H9 (cell line): ENCODE measurements around the gene SUMO4. TPM values are rescaled to one million over a fixed set of nuclear protein-coding genes. Genes with fewer than 3 reads are reported as not detected.

Experiments used
- DNase-seq: peaks from one replicate; pipeline ENCODE4 v3.0.0-alpha.2; 2017
- H2AFZ ChIP-seq: one replicate; pipeline ENCODE4 v1.6.1; 2013; ENCODE audit warnings: mild to moderate bottlenecking, low read length, control low read depth, moderate library complexity
- H2AK5ac ChIP-seq: 2 replicates; pipeline ENCODE4 v1.6.1; 2013; ENCODE audit warnings: low read length, control low read depth, mixed read lengths; ENCODE audit not compliant: insufficient read length
- H2BK120ac ChIP-seq: one replicate; pipeline ENCODE4 v1.6.1; 2013; ENCODE audit warnings: low read depth, mild to moderate bottlenecking, low read length, control low read depth, inconsistent platforms; ENCODE audit not compliant: poor library complexity, severe bottlenecking
- H2BK12ac ChIP-seq: 2 replicates; pipeline ENCODE4 v1.6.1; 2013; ENCODE audit warnings: low read length, control low read depth, mixed read lengths, low read depth; ENCODE audit not compliant: insufficient read length
- H2BK15ac ChIP-seq: 2 replicates; pipeline ENCODE4 v1.6.1; 2013; ENCODE audit warnings: low read depth, low read length, control low read depth
- H2BK20ac ChIP-seq: one replicate; pipeline ENCODE4 v1.6.1; 2013; ENCODE audit warnings: low read depth, mild to moderate bottlenecking, low read length, control low read depth, inconsistent platforms; ENCODE audit not compliant: poor library complexity, severe bottlenecking
- H2BK5ac ChIP-seq: 2 replicates; pipeline ENCODE4 v1.6.1; 2013; ENCODE audit warnings: low read length, control low read depth, mixed read lengths; ENCODE audit not compliant: insufficient read length
- H3K14ac ChIP-seq: 2 replicates; pipeline ENCODE4 v1.6.1; 2013; ENCODE audit warnings: low read length, control low read depth; ENCODE audit not compliant: insufficient read depth
- H3K18ac ChIP-seq: 2 replicates; pipeline ENCODE4 v1.6.1; 2013; ENCODE audit warnings: low read depth, mild to moderate bottlenecking, mixed read lengths, low read length, control low read depth; ENCODE audit not compliant: insufficient read length
- H3K23ac ChIP-seq: 2 replicates; pipeline ENCODE4 v1.6.1; 2013; ENCODE audit warnings: low read length, control low read depth, mixed read lengths, low read depth; ENCODE audit not compliant: insufficient read length
- H3K23me2 ChIP-seq: 2 replicates; pipeline ENCODE4 v1.6.1; 2013; ENCODE audit warnings: low read depth, mild to moderate bottlenecking, mixed read lengths, low read length, control low read depth; ENCODE audit not compliant: insufficient read length, poor library complexity, severe bottlenecking
- H3K27ac ChIP-seq: 2 replicates; pipeline ENCODE4 v1.5.1; 2013; ENCODE audit warnings: low read length, control low read depth, mixed read lengths, low read depth; ENCODE audit not compliant: insufficient read length
- H3K27me3 ChIP-seq: 2 replicates; pipeline ENCODE4 v1.6.1; 2013; ENCODE audit warnings: low read length, control low read depth, inconsistent platforms; ENCODE audit not compliant: insufficient read depth
- H3K4ac ChIP-seq: 2 replicates; pipeline ENCODE4 v1.6.1; 2013; ENCODE audit warnings: low read depth, mild to moderate bottlenecking, control low read depth, inconsistent platforms, low read length, moderate library complexity
- H3K4me1 ChIP-seq: 2 replicates; pipeline ENCODE4 v1.6.1; 2013; ENCODE audit warnings: low read length, control low read depth, inconsistent platforms; ENCODE audit not compliant: insufficient read depth
- H3K4me2 ChIP-seq: 2 replicates; pipeline ENCODE4 v1.6.1; 2013; ENCODE audit warnings: low read length, control low read depth, mixed read lengths; ENCODE audit not compliant: insufficient read length, insufficient read depth
- H3K56ac ChIP-seq: 2 replicates; pipeline ENCODE4 v1.6.1; 2013; ENCODE audit warnings: low read depth, mild to moderate bottlenecking, mixed read lengths, low read length, control low read depth; ENCODE audit not compliant: insufficient read length
- H3K79me1 ChIP-seq: 2 replicates; pipeline ENCODE4 v1.6.1; 2013; ENCODE audit warnings: low read depth, mild to moderate bottlenecking, moderate library complexity, low read length, control low read depth, inconsistent platforms; ENCODE audit not compliant: insufficient read depth, poor library complexity, severe bottlenecking
- H3K79me2 ChIP-seq: 2 replicates; pipeline ENCODE4 v1.6.1; 2013; ENCODE audit warnings: low read length, control low read depth, inconsistent platforms; ENCODE audit not compliant: insufficient read depth
- H3K9ac ChIP-seq: 2 replicates; pipeline ENCODE4 v1.6.1; 2013; ENCODE audit warnings: low read length, control low read depth, mixed read lengths; ENCODE audit not compliant: insufficient read length; ENCODE audit errors: extremely low read depth
- H3K9me3 ChIP-seq: one replicate; pipeline ENCODE4 v1.6.1; 2013; ENCODE audit warnings: low read depth, low read length, inconsistent platforms; ENCODE audit not compliant: control insufficient read depth
- H3T11ph ChIP-seq: one replicate; pipeline ENCODE4 v1.6.1; 2013; ENCODE audit warnings: mild to moderate bottlenecking, low read length, control low read depth, inconsistent platforms
- H4K20me1 ChIP-seq: one replicate; pipeline ENCODE4 v1.6.1; 2013; ENCODE audit not compliant: control insufficient read depth, insufficient read length, insufficient read depth
- H4K5ac ChIP-seq: 2 replicates; pipeline ENCODE4 v1.6.1; 2013; ENCODE audit warnings: low read depth, mild to moderate bottlenecking, mixed read lengths, low read length, control low read depth; ENCODE audit not compliant: insufficient read length
- H4K8ac ChIP-seq: replicated peaks from 2 replicates; pipeline ENCODE4 v1.6.1; 2013; ENCODE audit warnings: low read length, control low read depth, mixed read lengths, low read depth; ENCODE audit not compliant: insufficient read length
- H4K91ac ChIP-seq: 2 replicates; pipeline ENCODE4 v1.6.1; 2013; ENCODE audit warnings: low read depth, mild to moderate bottlenecking, moderate library complexity, mixed read lengths, low read length, control low read depth; ENCODE audit not compliant: insufficient read length
- H3K27ac Mint-ChIP-seq, 3 experiments: 2 replicates in 2 of 3; 3 replicates in 1 of 3; pipeline ENCODE4 v1.8.0; 2020 to 2021; ENCODE audit warnings: mixed read lengths in 3 of 3, mild to moderate bottlenecking in 1 of 3, moderate library complexity in 1 of 3
- H3K27me3 Mint-ChIP-seq: 2 replicates; pipeline ENCODE4 v1.8.0; 2021; ENCODE audit warnings: low read depth, mild to moderate bottlenecking, moderate library complexity, mixed read lengths
- H3K36me3 Mint-ChIP-seq, 3 experiments: 2 replicates in 2 of 3; 3 replicates in 1 of 3; pipeline ENCODE4 v1.8.0; 2020 to 2021; ENCODE audit warnings: low read depth in 3 of 3, mixed read lengths in 3 of 3; ENCODE audit not compliant: insufficient read depth in 1 of 3
- H3K4me1 Mint-ChIP-seq, 2 experiments: 2 replicates each; pipeline ENCODE4 v1.8.0; 2020; ENCODE audit warnings: mixed read lengths in 2 of 2
- H3K4me3 Mint-ChIP-seq, 2 experiments: 2 replicates in 1 of 2; 3 replicates in 1 of 2; pipeline ENCODE4 v1.8.0; 2020 to 2021; ENCODE audit warnings: mild to moderate bottlenecking in 2 of 2, mixed read lengths in 2 of 2, moderate library complexity in 1 of 2
- H3K9me3 Mint-ChIP-seq, 2 experiments: 2 replicates in 1 of 2; 3 replicates in 1 of 2; pipeline ENCODE4 v1.8.0; 2020; ENCODE audit warnings: mild to moderate bottlenecking in 2 of 2, mixed read lengths in 2 of 2, moderate library complexity in 1 of 2
- CTCF ChIP-seq: fragments of 200-600 bp; sonication (generic); conservative IDR thresholded peaks from 3 replicates; pipeline ENCODE4 v1.8.0; 2021; ENCODE audit warnings: antibody characterized with exemption, mild to moderate bottlenecking
- WGBS: extraction: QIAGEN DNeasy Blood & Tissue Kit; methylation state at CpG from one replicate; pipeline ENCODE4 v1.1.7; 2013; ENCODE audit warnings: missing lambda C conversion rate, low lambda C conversion rate, mixed read lengths; ENCODE audit not compliant: insufficient read length; ENCODE audit errors: extremely low coverage; 5-methylcytosine and 5-hydroxymethylcytosine counted together
- total RNA-seq: library from RNA; stranded (reverse); gene quantifications from 2 replicates; pipeline ENCODE4 v1.2.1, GENCODE V29; 2021

Gene SUMO4
- total RNA-seq, 1 experiment from 2014 or later: 1.5 TPM

- no peak overlapping the region for H3K9ac ChIP-seq
- H3K18ac ChIP-seq: no peak overlapping the region
- no peak overlapping the region for H2BK5ac ChIP-seq
- no peak overlapping the region for H3K27ac ChIP-seq
- H2BK20ac ChIP-seq: no peak overlapping the region
- no peak overlapping the region for H3K14ac ChIP-seq
- H3K4me1 ChIP-seq: no peaks in the 10 kb centered on the region
- 0 out of 4 replicates have a peak, but pooled peaks cover 0 to under 1% of the 10 kb centered on the region in 2 experiments for H3K4me1 Mint-ChIP-seq
- H3T11ph ChIP-seq: no peak overlapping the region
- H4K5ac ChIP-seq: no peak overlapping the region
- no peak overlapping the region for H4K8ac ChIP-seq
- no peak overlapping the region for H3K27ac Mint-ChIP-seq
- no CpG with 5 or more reads among the region's 2 CpGs for WGBS
- no peak overlapping the region for H2AK5ac ChIP-seq
- H3K4me3 Mint-ChIP-seq: no peak overlapping the region
- H3K9me3 Mint-ChIP-seq: no peaks in the 10 kb centered on the region
- H2BK15ac ChIP-seq: no peak overlapping the region
- H3K79me1 ChIP-seq: no peaks in the 10 kb centered on the region
- no peaks in the 10 kb centered on the region for H3K23me2 ChIP-seq
- no peaks in the 10 kb centered on the region for H3K9me3 ChIP-seq
- no peaks in the 10 kb centered on the region for H3K27me3 Mint-ChIP-seq
- no peak overlapping the region for H3K23ac ChIP-seq
- H2AFZ ChIP-seq: no peak overlapping the region
- H3K4ac ChIP-seq: no peak overlapping the region
- H4K20me1 ChIP-seq: no peaks in the 10 kb centered on the region
- no peaks in the 10 kb centered on the region for H3K27me3 ChIP-seq
- no peak overlapping the region for H3K4me2 ChIP-seq
- peaks cover 6 to 15% (median 8%) of the 10 kb centered on the region in 3 experiments; a peak in 6 of 7 replicates for H3K36me3 Mint-ChIP-seq
- H4K91ac ChIP-seq: no peak overlapping the region
- H3K56ac ChIP-seq: no peak overlapping the region
- 0 out of 2 replicates have a peak, but pooled peaks cover 1% of the 10 kb centered on the region for H3K79me2 ChIP-seq
- no peak for DNase-seq
- no peak overlapping the region for H2BK120ac ChIP-seq
- no peak overlapping the region for H2BK12ac ChIP-seq
- TF ChIP-seq CTCF: no peak
These were observed 26.6 kb upstream of the SUMO4 start for GRCh38 chr6:149373511-149373910.
